22Rv1 (cell line): Measurements from ENCODE around the gene ST6GALNAC2.

Experiments
- ZFX ChIP-seq: fragments of 450-650 bp; IDR thresholded peaks from 2 replicates; pipeline ENCODE4 v1.6.1; 2017; ENCODE audit warnings: antibody characterized with exemption, borderline replicate concordance
- TF ChIP-seq, protein P1 (sequence below): fragments of 450-650 bp; IDR thresholded peaks from 2 replicates; pipeline ENCODE4 v1.5.1; 2017; ENCODE audit warnings: mild to moderate bottlenecking

DNA sequence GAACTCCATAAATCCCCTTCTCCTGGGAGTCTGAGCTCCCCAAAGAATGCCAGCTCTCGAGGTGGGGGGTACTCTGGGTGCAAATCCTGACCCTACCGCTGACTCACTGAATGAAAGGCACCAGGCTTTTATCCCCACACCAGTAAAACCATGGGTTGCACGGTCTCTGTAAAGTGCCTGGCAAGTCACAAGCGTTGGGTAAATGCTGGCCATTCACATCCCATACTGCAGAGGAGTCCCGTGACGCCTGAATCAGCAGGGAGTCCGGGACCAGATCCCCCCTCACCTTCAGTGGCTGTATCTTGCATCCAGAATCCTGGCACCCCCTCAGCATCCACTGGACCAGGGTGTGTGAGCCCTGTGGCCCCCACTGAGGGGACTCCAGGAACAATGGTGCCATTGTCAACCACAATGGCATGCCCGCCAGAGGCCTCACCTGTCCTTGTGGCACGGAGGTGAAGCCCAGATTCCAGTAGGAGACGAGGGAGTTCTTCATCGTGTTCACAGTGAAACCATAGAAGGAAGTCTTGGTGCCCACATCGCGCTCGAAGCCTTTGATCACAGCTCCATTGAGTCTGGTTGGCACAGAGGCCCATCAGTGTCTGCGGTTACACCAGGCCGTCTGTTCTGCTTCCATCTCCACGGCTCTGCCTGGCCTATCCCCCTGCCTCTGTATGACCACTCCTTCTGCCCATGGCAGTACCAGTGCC lies 13.3 kb downstream of the ST6GALNAC2 start:
- TF ChIP-seq, protein P1, sequence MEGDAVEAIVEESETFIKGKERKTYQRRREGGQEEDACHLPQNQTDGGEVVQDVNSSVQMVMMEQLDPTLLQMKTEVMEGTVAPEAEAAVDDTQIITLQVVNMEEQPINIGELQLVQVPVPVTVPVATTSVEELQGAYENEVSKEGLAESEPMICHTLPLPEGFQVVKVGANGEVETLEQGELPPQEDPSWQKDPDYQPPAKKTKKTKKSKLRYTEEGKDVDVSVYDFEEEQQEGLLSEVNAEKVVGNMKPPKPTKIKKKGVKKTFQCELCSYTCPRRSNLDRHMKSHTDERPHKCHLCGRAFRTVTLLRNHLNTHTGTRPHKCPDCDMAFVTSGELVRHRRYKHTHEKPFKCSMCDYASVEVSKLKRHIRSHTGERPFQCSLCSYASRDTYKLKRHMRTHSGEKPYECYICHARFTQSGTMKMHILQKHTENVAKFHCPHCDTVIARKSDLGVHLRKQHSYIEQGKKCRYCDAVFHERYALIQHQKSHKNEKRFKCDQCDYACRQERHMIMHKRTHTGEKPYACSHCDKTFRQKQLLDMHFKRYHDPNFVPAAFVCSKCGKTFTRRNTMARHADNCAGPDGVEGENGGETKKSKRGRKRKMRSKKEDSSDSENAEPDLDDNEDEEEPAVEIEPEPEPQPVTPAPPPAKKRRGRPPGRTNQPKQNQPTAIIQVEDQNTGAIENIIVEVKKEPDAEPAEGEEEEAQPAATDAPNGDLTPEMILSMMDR, result no peak
- TF ChIP-seq ZFX, result no peak
